NCI-H2081 treated with DMSO at 0.1 percent for 48 hours (cell line): ENCODE data around the gene EIF5A.

Source experiments
- DNase-seq: peaks from one replicate; lab custom pipeline; 2025; lab: John Stamatoyannopoulos, UW

The EIF5A gene

GRCh38 chr17:7285679-7286078, 21.7 kb upstream of the EIF5A start:
- DNase-seq, result no peak

GRCh38 chr17:7289256-7290032, 18.0 kb upstream of the EIF5A start:
- DNase-seq, result no peak

GRCh38 chr17:7290166-7290565, 17.3 kb upstream of the EIF5A start:
- DNase-seq, result no peak

- DNase-seq, result no peak
These were observed 16.7 kb upstream of the EIF5A start for GRCh38 chr17:7290685-7291084.

- DNase-seq, result no peak
These were observed 15.2 kb upstream of the EIF5A start for GRCh38 chr17:7292194-7292593.

GRCh38 chr17:7292729-7293128, 14.7 kb upstream of the EIF5A start:
- no peak for DNase-seq

GRCh38 chr17:7293159-7293558, 14.3 kb upstream of the EIF5A start:
- no peak for DNase-seq

DNA sequence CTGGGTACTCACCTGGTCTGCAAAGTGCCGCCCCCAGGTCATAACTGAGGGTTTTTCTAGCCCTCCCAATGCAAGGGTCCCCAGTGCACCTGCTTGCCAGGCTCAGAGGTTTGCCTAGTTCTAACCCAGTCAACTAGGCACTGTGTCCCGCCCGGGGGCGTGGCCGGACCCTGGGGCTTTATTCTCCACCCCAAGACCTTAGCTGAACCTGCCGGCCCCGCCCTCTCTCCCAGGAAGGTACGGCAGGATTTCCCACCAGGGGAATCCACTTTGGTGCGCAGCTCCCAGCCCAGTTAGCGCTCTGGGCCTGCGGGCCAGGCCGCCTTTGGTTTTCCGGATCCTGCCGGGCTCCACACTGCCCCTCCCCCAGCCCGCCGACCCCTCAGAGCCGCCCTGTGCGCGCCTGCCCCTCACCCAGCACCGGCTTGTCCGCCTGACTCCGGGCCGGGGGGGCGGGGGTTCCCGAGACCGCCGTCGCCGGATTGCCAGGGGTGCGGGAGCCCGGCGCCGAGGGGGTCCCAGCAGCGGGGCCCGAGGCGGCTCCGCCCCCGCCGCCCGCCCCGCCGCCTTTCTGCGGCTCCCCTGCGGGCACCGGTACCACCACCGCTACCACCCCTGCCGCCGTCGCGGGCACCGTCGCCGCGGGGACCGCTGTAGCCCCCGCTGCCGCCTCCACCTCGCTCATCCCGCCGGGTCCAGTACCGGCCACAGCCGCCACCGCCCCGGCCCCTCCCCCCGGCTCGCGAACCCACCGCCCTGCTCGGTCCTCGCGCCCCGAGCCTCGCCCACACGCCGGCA, 13.4 kb upstream of the EIF5A start:
- DNase-seq, result no peak

DNA sequence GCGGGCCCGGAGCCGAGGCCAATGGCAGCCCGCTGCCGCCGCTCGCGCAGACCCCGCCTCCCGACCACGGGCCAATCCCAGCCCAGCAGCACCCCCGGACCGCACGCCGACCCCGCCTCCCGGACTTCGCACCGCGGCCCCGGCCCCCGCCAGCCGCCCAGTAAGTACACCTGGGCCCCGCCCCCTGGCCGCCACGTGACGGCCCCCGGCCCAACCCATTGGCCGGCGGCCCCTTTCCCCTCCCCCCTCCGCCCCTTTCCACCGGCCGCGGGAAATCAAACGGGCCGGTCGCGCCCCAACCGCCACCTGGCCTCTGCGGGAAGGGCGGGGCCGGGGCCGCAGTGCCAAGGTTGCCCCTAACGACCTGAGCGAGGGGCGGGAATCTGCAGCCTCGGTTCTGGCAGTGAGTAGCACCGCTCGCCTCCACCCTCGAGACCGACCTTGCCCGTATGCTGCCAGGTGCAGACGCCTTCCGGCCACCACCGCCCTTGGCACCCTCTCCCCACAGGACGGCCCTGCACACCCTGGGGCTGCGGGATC, 12.7 kb upstream of the EIF5A start, which contains the start of gene YBX2:
Gene YBX2 (minus strand): TSS at position 26 of the 540 bp plus-strand sequence. CDS start 139 bp downstream, outside the sequence.
- DNase-seq, result no peak

GRCh38 chr17:7295230-7296180, 11.9 kb upstream of the EIF5A start:
- DNase-seq, result no peak

GRCh38 chr17:7296189-7296861, 11.1 kb upstream of the EIF5A start:
- no peak for DNase-seq

GRCh38 chr17:7304179-7304578, 3.2 kb upstream of the EIF5A start:
- DNase-seq, result no peak

DNA sequence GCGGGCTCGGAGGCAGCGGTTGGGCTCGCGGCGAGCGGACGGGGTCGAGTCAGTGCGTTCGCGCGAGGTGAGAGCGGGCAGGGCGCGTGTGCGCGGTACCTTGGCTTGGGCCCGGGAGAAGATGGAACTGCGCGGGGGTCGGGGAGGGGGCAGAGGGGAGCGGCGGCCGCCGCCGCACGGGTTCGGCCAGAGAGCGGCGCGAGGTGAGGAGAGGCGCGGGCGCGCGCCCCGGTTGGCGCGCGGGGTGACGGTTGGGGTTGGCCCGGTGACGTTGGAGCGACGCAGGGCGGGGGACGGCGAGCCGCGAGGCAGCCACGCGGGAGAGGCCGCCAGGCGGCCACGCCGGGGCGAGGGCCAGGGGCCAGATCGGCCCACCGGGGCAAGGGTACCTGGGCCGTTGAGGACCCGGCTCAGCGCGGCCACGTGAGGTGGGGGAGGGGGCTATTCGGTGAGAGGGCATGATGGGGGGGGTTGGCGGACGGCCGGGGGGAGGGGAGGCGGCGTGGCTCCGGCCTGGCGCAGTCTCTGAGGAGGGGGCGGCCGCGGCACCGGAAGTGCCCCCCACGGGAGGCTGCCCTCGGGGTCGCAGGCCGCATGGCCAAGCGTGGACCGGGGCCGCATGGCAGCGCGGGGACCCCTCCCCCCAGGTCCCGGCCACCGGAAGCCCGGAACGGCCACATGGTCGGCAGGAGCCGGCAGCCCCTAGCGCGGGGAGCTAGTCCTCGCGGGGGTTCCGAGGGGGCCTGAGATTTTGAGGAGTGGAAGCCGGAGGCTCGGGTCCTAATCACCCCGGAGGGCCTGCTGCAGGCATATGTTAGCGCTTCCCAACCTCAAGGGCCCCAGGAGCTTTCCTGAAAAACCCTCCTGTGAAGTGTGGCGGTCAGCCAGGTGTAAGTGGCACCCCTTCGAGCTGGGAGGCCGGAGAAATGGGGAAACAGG, 527 bp downstream of the EIF5A start:
- DNase-seq, result no peak

DNA sequence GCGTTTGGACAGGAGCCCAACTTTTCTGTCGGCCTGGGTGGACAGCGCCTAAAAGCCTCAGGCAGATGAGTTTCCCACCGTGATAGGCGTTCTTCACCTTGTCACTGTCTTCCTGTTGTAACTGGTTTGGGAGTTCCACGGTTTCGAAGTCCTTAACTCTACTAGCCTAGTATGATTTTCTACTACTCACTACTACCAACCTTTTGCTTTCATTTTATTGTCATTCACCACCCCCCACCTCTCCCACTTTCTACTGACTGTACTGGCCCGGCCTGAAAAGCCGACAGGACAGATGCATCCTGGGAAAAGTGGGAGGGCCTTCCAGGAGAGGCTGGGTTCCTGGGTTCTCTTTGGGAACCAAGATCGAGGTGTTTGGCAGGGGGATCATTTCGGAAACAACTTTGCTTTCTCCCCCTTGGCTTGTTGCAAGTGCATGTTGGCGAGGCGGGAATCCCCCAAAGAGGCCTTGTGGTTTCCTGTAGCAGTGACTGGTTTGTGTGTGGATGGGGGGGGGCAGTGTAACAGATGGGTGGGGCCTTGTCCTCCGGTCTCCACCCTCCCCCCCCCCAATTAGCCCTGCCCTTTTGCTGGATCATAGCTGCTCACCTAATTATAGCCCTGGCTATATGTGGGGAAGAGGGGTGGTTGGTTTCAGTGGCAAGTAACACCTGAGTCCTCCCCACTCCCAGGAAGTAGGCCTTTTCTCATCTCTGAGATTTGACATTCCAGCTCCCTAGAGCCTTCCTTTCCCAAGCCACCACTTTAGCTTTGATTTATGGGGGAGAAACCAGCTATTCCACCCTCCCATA, 1.4 kb downstream of the EIF5A start:
- DNase-seq, result peak; percentile 9

DNA sequence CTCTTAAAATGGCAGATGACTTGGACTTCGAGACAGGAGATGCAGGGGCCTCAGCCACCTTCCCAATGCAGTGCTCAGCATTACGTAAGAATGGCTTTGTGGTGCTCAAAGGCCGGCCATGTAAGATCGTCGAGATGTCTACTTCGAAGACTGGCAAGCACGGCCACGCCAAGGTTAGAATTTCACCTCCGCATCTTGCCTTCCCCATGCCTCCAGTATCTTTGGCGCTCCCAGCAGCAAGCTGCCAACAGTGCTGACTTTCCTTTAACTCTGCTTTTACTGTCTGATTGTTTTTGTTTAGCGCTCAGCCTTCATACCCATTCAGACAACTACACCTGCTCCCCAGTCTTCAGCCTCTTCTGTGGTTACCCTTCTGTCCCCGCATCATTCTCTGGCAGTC, 2.2 kb downstream of the EIF5A start:
- DNase-seq, result no peak

DNA sequence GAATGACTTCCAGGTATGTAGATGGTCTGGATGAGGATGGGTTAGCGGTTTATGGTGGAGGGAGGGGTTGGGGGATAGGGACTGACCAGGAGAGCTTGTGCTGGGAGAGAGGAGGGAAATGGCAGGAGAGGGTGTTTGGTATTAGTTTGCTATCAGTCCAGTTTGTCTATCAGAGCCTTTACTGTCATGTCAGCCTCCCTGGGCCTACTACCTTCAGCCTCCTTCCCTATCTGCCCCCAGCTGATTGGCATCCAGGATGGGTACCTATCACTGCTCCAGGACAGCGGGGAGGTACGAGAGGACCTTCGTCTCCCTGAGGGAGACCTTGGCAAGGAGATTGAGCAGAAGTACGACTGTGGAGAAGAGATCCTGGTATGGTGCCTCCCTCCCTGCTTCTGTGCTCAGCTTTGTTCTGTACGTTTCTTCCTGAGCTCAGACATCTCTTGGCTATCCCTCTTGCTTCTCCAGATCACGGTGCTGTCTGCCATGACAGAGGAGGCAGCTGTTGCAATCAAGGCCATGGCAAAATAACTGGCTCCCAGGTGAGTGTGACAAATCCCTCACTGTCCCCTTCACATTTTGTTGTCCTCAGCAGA, 3.8 kb downstream of the EIF5A start:
- no peak for DNase-seq

GRCh38 chr17:7312432-7313087, 5.1 kb downstream of the EIF5A start:
- DNase-seq, result no peak
